GM21423 (cell line): ENCODE measurements around the gene OTOP2.
"Not testable (repeated sequence)": the region's sequence is repeated elsewhere in the genome, so short reads cannot be mapped to it uniquely, and the experiment has no call there.

Experiments
- ATAC-seq: cut with Tn5 transposase; IDR thresholded peaks from one replicate; pipeline ENCODE4 v1.9.1; 2021; ENCODE audit warnings: mild to moderate bottlenecking, moderate library complexity; ENCODE audit not compliant: unreplicated experiment

Gene OTOP2

DNA sequence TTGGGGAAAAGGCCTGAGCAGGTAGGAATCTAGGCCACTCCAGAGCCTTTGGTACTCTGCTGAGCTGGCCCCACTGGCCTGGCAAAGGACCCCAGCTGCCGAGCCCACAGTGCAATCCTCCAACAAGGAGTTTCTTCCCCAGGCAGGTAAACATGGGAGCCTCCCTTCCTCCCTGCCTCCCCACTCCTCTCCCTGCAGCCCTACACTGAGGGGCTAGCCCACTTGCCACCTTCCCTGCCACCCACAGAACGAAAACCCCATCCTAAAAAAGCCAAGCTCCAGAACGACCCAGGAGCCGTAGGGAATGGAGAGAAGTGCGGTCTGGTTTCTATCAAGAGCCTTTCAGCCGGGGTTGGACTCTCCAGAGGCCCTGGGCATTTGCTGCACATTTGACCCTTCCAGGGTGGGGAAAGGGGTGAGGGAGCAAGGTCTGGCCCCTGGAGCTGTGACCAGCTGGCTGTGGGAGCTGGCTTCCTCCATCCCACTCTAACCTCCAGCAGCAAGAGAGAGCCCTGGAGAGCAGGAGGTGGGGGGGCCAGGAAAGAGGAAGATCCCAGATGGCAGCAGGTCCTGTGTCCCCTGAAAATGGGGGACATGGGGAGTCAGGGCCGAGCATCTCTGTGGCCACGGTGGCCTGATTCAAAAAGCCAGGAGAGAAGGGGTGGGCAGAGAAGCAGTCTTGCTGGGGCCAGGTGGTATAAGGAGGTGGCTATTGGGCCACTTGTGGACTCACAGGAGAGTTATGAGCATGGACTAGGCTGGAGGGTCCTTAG, 47.2 kb downstream of the OTOP2 start:
- ATAC-seq, result no peak

DNA sequence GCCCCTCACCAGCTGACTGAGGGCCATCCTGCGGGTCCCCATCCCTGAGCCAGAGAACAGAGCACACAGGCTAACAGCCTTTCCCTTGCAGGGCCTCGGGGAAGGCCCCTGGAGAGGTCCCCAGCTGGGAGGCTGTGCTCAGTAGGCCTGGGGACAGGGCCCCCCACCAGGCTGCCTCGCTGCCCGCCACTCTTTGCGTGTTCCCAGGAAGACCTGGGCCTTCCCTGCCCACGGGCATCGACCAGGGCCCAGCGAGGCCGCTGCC, 47.7 kb downstream of the OTOP2 start:
- no peak for ATAC-seq

DNA sequence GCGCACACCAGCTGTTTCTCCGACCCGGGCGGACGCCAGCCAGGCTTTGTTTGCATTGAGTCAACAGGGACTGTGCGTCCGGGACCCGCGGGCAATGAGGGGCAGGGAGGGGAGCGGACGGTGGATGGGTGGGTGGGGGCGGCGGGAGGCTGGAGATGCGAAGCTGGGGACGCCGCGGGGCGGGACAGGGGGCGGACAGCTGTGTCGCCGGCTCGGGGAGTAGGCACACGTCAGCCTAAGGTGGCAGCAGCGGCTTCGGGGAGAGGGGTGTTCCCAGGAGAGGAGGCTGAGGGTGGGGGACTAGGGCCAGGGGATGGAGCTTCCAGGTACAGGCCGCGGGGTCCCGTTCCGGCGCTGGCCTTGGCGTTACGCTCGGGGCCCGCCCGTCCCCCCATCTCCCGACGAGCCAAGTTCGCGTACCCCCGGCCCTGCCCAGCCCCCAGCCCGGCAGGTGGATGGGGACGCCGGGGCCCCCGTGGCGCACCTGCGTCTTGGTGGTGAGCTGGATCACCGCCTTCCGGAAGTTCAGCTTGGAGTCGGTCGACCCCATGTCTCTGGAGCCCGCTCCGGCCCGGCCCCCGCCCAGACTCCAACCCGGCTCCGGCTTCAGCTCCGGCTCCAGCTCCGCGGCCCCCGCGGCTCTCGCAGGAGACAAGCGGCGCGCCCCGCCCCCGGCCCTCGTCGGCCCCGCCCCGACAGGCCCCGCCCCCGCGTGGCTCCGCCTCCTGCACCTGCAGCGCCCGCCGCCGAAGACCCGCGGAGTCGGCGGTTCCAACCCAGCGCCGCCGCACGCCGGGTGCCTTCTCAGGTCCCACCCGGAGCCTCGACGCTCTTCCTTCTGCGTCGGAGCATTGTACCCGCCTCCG, 48.3 kb downstream of the OTOP2 start, which contains the start of gene HID1:
Gene HID1 (minus strand): TSS at position 653 of the 866 bp plus-strand sequence. CDS start 103 bp downstream, at position 550.
- no peak for ATAC-seq

DNA sequence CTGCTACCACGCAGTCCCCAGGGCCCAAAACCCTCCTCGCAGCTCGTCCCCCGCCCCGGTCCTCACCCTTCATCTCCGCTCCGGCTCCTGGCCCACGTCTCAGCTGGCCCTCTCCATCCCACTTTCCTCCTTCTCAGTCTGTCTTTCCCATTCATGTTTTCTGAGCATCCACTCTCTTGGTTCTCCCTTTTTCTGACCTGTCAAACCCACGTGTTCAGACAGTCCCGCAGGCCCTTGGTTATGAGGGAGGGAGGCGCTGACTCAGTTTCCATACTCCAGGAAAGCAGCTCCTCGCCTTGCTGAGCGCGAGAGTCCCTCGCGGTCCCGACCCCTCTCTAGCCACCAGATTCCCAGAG, 48.9 kb downstream of the OTOP2 start:
- ATAC-seq, result no peak

DNA sequence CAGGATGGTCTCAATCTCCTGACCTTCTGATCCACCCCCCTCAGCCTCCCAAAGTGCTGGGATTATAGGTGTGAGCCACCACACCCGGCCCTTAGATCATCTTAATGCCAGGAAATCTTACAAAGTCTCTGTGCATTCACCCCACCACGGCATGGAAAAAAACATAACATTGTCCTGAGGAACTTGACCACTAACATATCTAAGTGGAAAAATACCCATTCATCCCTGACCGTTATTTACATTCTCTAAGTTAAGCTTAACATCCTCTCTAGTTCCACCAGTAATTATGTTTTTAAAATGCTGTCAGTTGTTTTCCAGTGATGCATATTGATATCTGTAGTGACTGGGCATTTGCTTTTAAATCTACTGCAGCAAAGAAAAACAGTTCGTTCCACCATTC, 51.9 kb downstream of the OTOP2 start:
- no peak for ATAC-seq

DNA sequence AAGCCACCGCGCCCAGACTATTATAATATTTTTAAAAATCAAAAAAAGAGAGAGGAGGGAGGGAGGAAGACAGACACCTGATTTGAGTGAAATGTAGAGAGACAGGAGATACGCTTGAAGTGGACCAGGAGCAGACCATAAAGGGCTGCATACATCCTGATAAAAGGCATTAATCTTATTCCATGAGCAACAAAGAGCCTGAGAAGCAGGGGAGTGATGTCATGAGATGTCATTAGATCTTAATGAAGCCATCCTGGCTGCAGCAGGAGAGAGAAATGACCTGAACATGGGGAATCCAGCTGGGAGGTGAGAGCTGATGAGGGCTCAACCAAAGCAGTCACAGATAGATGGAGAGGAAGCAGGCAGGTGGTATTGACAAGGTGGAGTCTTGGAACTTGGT, 53.7 kb downstream of the OTOP2 start:
- ATAC-seq, result no peak

DNA sequence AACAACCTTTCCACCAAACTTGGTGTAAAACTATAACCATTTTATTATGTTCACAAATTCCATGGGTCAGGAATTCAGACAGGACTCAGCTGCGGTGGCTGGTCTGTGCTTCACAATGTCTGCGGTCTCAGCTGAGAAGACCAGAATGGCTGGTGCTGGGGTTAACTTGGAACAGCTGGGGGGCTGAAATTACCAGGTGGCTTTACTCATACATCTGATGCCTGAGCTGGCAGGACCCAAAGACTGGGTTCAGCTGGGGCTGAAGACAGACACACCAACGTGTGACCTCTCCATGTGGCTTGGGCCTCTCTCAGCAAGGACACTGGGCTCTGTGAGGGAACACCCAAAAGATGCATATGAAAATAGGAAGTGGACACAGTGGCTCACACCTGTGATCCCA, 54.2 kb downstream of the OTOP2 start:
- ATAC-seq, result no peak

DNA sequence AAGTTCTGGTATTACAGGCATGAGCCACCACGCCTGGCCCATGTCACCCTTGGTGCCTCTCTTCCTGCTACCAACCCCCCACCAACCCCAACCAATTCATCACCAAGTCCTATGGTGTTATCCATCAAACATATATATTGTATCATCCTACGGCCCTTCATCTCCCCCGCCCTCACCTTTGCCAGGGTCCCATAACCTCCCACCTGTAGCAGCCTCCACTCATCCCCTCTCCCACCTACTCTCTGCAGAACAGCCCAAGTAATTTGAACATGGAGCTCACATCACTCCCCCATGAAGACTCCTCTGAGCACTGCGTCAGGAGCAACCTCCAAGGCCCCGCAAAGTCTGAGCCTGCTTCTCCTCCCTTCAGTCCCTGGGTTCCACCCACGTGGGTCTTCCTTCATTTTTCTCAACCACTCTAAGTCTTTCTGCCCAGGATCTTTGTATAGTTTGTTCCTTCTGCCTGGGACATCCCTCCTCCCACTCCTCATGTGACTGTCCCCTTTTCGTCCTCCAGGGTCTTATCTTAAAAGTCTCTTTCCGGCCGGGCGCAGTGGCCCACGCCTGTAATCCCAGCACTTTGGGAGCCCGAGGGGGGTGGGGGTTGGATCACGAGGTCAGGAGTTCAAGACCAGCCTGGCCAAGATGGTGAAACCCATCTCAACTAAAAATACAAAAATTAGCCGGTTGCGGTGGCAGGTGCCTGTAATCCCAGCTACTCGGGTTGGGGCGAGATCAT, 55.5 kb downstream of the OTOP2 start:
- ATAC-seq, result no peak

DNA sequence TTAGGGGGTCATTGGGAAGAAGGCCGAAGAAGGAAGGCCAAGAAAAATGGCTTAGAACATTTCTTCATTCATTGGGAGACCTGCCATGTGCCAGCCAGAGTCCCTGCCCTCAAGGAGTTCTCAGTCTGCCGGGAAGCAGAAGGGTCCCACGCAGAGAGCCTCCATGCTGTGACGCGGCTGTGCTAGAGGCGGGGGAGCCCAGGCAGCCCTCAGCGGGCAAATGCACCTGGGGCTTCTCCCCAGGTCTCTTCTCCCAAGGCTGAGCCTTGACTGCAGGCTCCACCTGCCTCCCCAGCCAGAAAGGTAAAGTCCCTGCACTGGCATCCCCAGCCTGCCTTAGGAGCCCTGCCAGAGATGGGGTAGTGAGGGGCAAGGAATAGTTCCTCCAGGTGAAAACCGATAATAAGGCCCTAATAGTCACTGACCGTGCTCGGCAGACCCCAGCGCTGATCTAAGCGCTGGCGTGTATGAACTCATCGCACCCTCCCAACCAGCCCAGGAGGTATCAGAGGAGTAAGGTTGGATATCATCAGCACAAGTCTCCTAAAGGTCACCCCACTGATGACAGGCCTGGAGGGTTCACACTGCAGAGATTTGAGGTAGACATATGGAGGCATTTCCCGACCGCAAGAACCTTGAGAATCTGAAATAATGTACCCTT, 57.4 kb downstream of the OTOP2 start:
- ATAC-seq, result no peak

DNA sequence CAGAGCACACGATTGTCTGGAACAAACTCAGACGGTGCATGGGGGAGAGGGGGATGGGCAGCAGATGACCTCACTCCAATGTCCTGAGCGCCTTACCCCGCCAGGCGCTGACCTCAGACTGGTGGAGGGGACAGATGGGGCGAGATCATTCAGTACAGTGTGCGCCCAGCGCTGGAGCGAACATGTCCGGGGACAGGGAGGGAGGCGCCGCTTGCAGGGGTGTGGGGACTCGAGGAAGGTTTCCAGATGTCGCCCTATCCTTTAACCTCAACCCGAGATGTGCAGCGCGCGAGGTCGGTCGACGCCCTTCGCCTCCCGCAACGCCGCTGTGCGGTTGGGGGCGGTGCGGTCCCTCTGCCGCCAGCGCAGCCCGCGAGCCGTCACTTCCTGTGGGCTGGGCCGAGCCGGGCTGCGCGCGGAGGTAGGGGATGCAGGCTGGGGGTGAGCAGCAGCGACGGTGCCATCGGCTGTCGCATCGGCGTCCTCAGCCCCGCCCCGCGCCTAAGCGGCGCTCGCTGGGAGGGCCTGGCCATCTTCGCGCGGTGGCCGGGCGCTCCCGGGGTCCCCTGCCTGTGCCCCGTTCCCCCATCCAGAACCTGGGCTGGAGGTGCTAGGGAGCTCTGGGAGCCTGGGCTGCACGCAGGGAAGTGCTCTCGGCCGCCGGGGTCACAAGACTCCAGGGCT, 58.0 kb downstream of the OTOP2 start:
- peak; percentile 75 for ATAC-seq

DNA sequence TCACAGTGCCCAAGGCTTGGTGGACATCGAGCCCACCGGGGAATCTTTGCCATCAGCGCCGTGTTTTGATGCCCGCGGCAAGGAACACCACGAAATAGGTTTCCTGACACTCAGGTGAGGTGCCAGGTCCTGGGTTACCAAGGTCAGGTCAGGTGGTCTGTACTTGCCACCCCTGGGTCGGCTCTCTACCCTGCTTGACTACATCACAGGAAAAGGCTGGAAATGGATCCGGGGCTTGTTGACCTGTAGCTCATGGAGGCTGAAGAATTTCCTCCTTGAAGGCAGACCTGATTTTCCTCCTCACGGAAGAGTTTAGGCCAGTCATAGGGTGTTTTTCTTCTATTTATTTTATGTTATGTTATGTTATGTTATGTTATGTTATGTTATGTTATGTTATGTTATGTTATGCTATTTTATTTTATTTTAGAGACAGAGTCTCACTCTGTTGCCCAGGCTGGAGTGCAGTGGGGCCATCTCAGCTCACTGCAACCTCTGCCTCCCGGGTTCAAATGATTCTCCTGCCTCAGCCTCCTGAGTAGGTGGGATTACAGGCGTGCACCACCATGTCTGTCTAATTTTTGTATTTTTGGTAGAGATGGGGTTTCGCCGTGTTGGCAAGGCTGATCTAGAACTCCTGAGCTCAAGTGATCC, 58.7 kb downstream of the OTOP2 start:
- not testable (repeated sequence) for ATAC-seq
